Ishikawa (cell line): ENCODE data around the gene ADGRB2.

Experiments
- CEBPB ChIP-seq: IDR thresholded peaks from 2 replicates; pipeline ENCODE4 v1.6.1; 2012
- CREB1 ChIP-seq: IDR thresholded peaks from 2 replicates; pipeline ENCODE4 v1.6.1; 2012; ENCODE audit warnings: low read depth
- EGR1 ChIP-seq: IDR thresholded peaks from 2 replicates; pipeline ENCODE4 v1.6.1; 2012
- EP300 ChIP-seq: IDR thresholded peaks from 2 replicates; pipeline ENCODE4 v1.6.1; 2012; ENCODE audit warnings: borderline replicate concordance
- FOXM1 ChIP-seq: IDR thresholded peaks from 2 replicates; pipeline ENCODE4 v1.6.1; 2012; ENCODE audit warnings: low read depth, borderline replicate concordance
- NFIC ChIP-seq: IDR thresholded peaks from 2 replicates; pipeline ENCODE4 v1.6.1; 2012
- RAD21 ChIP-seq: IDR thresholded peaks from 2 replicates; pipeline ENCODE4 v1.6.1; 2012; ENCODE audit warnings: low read depth
- TAF1 ChIP-seq: IDR thresholded peaks from 2 replicates; pipeline ENCODE4 v1.6.1; 2012; ENCODE audit warnings: low read depth, mild to moderate bottlenecking
- TCF12 ChIP-seq: IDR thresholded peaks from 2 replicates; pipeline ENCODE4 v1.6.1; 2012; ENCODE audit warnings: low read depth
- TEAD4 ChIP-seq: IDR thresholded peaks from 2 replicates; pipeline ENCODE4 v1.6.1; 2012
- YY1 ChIP-seq: IDR thresholded peaks from 2 replicates; pipeline ENCODE4 v1.6.1; 2012; ENCODE audit warnings: low read depth
- ZBTB7A ChIP-seq: IDR thresholded peaks from 2 replicates; pipeline ENCODE4 v1.6.1; 2012; ENCODE audit warnings: low read depth
- TF ChIP-seq, protein P1 (sequence below): IDR thresholded peaks from 2 replicates; pipeline ENCODE4 v1.6.1; 2012
- TF ChIP-seq, protein P2 (sequence below): IDR thresholded peaks from 2 replicates; pipeline ENCODE4 v1.6.1; 2012
- TF ChIP-seq, protein P3 (sequence below): IDR thresholded peaks from 2 replicates; pipeline ENCODE4 v1.6.1; 2012; ENCODE audit warnings: low read depth, mild to moderate bottlenecking

The ADGRB2 gene

DNA sequence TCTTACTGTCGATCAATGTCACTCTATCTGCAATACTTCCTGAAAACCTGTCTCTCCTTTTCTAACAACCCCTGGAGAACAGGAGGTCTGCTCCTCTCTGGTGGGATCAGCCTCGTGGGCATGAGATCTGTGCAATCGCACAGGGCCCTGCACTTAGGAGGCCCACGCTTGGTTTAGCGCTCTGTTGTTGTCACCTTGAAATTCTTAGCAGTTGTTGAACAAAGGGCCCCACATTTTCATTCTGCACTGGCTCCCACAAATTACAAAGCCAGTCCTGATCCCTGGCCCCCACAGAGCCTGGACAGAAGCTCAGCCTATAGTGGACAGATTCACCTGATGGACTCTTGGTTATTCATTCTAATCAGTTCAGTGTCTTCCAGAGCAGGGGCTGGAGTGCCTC is 33.1 kb upstream of the ADGRB2 start:
- TF ChIP-seq FOXM1 (no peak), YY1 (no peak), TAF1 (no peak), CEBPB (no peak), EGR1 (no peak), TEAD4 (no peak), RAD21 (no peak), NFIC (no peak), TCF12 (no peak), ZBTB7A (no peak), CREB1 (no peak)
- TF ChIP-seq, protein P1, sequence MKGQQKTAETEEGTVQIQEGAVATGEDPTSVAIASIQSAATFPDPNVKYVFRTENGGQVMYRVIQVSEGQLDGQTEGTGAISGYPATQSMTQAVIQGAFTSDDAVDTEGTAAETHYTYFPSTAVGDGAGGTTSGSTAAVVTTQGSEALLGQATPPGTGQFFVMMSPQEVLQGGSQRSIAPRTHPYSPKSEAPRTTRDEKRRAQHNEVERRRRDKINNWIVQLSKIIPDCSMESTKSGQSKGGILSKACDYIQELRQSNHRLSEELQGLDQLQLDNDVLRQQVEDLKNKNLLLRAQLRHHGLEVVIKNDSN: no peak
- TF ChIP-seq, protein P2, sequence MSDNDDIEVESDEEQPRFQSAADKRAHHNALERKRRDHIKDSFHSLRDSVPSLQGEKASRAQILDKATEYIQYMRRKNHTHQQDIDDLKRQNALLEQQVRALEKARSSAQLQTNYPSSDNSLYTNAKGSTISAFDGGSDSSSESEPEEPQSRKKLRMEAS: no peak
- TF ChIP-seq, protein P3, sequence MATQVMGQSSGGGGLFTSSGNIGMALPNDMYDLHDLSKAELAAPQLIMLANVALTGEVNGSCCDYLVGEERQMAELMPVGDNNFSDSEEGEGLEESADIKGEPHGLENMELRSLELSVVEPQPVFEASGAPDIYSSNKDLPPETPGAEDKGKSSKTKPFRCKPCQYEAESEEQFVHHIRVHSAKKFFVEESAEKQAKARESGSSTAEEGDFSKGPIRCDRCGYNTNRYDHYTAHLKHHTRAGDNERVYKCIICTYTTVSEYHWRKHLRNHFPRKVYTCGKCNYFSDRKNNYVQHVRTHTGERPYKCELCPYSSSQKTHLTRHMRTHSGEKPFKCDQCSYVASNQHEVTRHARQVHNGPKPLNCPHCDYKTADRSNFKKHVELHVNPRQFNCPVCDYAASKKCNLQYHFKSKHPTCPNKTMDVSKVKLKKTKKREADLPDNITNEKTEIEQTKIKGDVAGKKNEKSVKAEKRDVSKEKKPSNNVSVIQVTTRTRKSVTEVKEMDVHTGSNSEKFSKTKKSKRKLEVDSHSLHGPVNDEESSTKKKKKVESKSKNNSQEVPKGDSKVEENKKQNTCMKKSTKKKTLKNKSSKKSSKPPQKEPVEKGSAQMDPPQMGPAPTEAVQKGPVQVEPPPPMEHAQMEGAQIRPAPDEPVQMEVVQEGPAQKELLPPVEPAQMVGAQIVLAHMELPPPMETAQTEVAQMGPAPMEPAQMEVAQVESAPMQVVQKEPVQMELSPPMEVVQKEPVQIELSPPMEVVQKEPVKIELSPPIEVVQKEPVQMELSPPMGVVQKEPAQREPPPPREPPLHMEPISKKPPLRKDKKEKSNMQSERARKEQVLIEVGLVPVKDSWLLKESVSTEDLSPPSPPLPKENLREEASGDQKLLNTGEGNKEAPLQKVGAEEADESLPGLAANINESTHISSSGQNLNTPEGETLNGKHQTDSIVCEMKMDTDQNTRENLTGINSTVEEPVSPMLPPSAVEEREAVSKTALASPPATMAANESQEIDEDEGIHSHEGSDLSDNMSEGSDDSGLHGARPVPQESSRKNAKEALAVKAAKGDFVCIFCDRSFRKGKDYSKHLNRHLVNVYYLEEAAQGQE: no peak

DNA sequence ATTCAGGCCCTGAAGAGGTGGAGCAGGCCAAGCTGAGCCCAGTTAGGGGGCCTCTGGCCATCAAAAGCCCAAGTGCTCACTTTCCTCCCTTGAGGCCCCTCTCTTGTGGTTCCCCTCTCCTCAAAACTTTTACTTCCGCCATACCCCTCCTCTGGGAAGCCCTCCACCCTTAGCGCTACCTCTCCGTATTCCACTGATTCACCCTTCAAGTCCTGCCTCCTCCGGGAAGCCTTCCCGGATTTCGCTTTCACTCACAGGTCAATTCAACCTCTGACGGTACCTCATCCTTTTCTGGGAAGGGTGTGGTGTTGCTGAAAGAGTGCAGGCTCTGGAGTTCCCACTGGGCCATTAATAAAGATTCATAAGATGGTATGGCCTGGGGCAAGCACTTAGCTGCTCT is 32.6 kb upstream of the ADGRB2 start:
- TF ChIP-seq CEBPB (no peak), EP300 (no peak), ZBTB7A (no peak), NFIC (no peak), EGR1 (no peak), FOXM1 (no peak), TCF12 (no peak), YY1 (no peak)
- TF ChIP-seq, protein P2: no peak

- peak; percentile 50; the same call in 1 of the 2 replicates for TF ChIP-seq NFIC
- no peak for TF ChIP-seq RAD21
Measured at GRCh38 chr1:31795801-31796621, 31.9 kb upstream of the ADGRB2 start.

DNA sequence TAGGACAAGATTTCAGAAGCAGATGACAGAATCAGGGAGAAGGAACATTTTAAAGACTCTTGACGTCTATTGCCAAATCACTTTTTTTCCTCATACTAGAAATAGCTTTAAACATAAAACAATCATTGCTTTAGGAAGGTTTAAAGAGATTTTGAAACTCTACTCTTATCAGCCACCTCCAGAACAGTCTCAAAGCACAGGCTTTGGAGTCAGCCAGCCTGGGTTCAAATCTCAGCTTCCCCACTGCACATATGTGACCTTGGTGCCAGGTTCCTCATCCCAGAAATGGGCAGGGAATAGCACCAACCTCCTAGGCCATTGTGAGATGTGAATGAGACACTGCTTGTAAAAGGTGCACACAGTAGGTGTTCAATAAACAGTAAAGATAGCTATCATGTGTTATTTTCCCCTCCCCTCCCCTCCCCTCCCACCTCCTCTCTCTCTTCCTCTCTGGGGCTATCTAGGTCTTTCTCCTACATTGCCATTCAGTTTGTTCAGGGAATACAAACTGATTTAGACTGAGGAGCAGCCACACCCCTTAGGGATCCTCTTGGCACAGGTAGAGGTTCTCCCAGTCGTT is 31.0 kb upstream of the ADGRB2 start:
- TF ChIP-seq TCF12 (no peak), EP300 (no peak), FOXM1 (no peak), CEBPB (no peak), TEAD4 (no peak), NFIC (no peak), EGR1 (no peak), RAD21 (no peak), CREB1 (no peak), TAF1 (no peak), YY1 (no peak), ZBTB7A (no peak)
- TF ChIP-seq, protein P3: no peak
- TF ChIP-seq, protein P2: no peak
- TF ChIP-seq, protein P1: no peak

GRCh38 chr1:31793586-31794285 is 29.6 kb upstream of the ADGRB2 start:
- TF ChIP-seq, protein P1: no peak
- TF ChIP-seq CREB1 (no peak), EGR1 (no peak), NFIC (no peak), ZBTB7A (no peak), TAF1 (no peak), RAD21 (no peak), EP300 (no peak), CEBPB (no peak), FOXM1 (no peak), YY1 (no peak), TEAD4 (no peak), TCF12 (no peak)
- TF ChIP-seq, protein P2: no peak
- TF ChIP-seq, protein P3: no peak
